ENCODE results near the gene LRFN5.
"Not testable (repeated sequence)": the region's sequence is repeated elsewhere in the genome, so short reads cannot be mapped to it uniquely, and the experiment has no call there.

The LRFN5 gene

GRCh38 chr14:41668356-41668755 is 61.7 kb downstream of the LRFN5 start:
- no peak overlapping the region for H3K4me3 ChIP-seq (ENCODE audit: low read depth, low read length)
- no peak for DNase-seq (ENCODE audit: low read depth)
- TF ChIP-seq MAX (IDR thresholded peaks at IDR 0.05; ENCODE audit: low read depth, low read length), result no peak
- no peak for TF ChIP-seq POLR2A (IDR thresholded peaks at IDR 0.05; ENCODE audit: extremely low read depth, insufficient read length)
- no peak for TF ChIP-seq CTCF (IDR thresholded peaks at IDR 0.05; ENCODE audit: low read depth, low read length)
- TF ChIP-seq MYC (IDR thresholded peaks at IDR 0.05; ENCODE audit: low read depth, low read length), result no peak

GRCh38 chr14:41673601-41674000 is 66.9 kb downstream of the LRFN5 start:
- DNase-seq (ENCODE audit: low read depth); H3K4me3 ChIP-seq (ENCODE audit: low read depth, low read length): not testable (repeated sequence)

GRCh38 chr14:41674511-41674971 is 67.9 kb downstream of the LRFN5 start:
- DNase-seq (ENCODE audit: low read depth), result not testable (repeated sequence)

GRCh38 chr14:41699486-41699885 is 92.8 kb downstream of the LRFN5 start:
- H3K4me3 ChIP-seq (ENCODE audit: low read depth, low read length), result no peak overlapping the region
- no peak for TF ChIP-seq MAX (IDR thresholded peaks at IDR 0.05; ENCODE audit: low read depth, low read length)

More at GRCh38 chr14:41674511-41674971, 67.9 kb downstream of the LRFN5 start:
- not testable (repeated sequence) for H3K4me3 ChIP-seq (ENCODE audit: low read depth, low read length)

DNA sequence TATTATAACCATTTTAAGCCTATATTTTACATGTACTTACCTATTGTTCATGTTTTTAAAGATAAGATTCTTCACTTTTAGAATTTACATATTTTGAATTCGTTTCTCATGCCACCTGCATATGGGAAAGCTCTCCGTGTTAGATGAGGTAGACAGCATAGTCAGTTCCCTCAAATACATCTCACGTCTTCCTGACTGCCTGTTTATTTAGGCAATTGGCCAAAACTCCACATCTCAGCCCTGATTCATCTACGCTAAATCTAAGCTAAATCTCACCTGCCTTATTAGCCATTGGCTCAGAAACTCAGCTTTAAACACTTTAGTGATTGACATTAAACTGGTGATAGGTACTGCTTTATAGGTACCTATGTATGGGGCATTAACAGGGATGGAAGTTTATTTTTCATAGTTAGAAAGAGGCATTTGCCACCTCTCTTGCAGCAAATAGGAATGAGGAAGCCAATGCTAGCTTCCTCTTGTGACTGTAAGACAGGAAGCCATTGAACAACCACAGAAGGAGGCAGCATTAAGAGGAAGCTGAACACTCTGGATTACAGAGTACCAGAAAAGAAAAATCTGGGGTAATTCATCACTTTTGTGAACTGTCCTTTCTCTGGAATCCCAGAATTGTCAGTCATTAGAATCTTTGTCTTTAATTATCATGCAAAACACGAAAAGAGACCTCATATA is 111.9 kb downstream of the LRFN5 start:
- peak; percentile 56 for DNase-seq (ENCODE audit: low read depth)
- no peak overlapping the region for H3K4me3 ChIP-seq (ENCODE audit: low read depth, low read length)
- TF ChIP-seq CTCF (IDR thresholded peaks at IDR 0.05; ENCODE audit: low read depth, low read length) (no peak), POLR2A (IDR thresholded peaks at IDR 0.05; ENCODE audit: extremely low read depth, insufficient read length) (no peak), MYC (IDR thresholded peaks at IDR 0.05; ENCODE audit: low read depth, low read length) (no peak)

More at GRCh38 chr14:41699486-41699885, 92.8 kb downstream of the LRFN5 start:
- no peak for DNase-seq (ENCODE audit: low read depth)

DNA sequence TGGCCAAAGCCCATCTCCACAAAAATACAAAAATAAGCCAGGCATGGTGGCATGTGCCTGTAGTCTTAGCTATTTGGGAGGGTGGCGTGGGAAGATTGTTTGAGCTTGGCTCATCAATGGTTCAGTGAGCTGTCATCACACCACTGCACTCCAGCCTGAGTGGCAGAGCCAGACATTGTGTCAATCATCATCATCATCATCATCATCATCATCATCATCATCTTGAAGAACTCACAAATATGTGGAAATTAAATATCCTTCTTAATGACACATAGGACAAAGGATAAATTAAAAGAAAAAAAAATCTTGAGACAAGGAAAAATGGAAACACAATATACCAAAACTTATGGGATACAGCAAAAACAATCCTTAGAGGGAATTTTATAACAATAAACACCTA is 132.5 kb downstream of the LRFN5 start:
- TF ChIP-seq MAX (IDR thresholded peaks at IDR 0.05; ENCODE audit: low read depth, low read length) (no peak), CTCF (IDR thresholded peaks at IDR 0.05; ENCODE audit: low read depth, low read length) (no peak), POLR2A (IDR thresholded peaks at IDR 0.05; ENCODE audit: extremely low read depth, insufficient read length) (no peak), MYC (IDR thresholded peaks at IDR 0.05; ENCODE audit: low read depth, low read length) (no peak)
- DNase-seq (ENCODE audit: low read depth), result no peak

GRCh38 chr14:41743140-41743539 is 136.5 kb downstream of the LRFN5 start:
- TF ChIP-seq MAX (IDR thresholded peaks at IDR 0.05; ENCODE audit: low read depth, low read length), result no peak
- TF ChIP-seq POLR2A (IDR thresholded peaks at IDR 0.05; ENCODE audit: extremely low read depth, insufficient read length), result no peak
- TF ChIP-seq MYC (IDR thresholded peaks at IDR 0.05; ENCODE audit: low read depth, low read length), result no peak
- TF ChIP-seq CTCF (IDR thresholded peaks at IDR 0.05; ENCODE audit: low read depth, low read length), result no peak
- DNase-seq (ENCODE audit: low read depth), result no peak
- no peak overlapping the region for H3K4me3 ChIP-seq (ENCODE audit: low read depth, low read length)

More for the DNA sequence above, 132.5 kb downstream of the LRFN5 start:
- no peak overlapping the region for H3K4me3 ChIP-seq (ENCODE audit: low read depth, low read length)
